NT2/D1 (cell line): Measurements from ENCODE around the gene COG6.

Source experiments
- SUZ12 ChIP-seq: IDR thresholded peaks from 2 replicates; pipeline ENCODE4 v1.6.1; 2011; ENCODE audit not compliant: insufficient read length, insufficient read depth; ENCODE audit errors: extremely low read depth
- YY1 ChIP-seq: IDR thresholded peaks from 2 replicates; pipeline ENCODE4 v1.6.1; 2011; ENCODE audit not compliant: insufficient read length, insufficient read depth
- ZNF274 ChIP-seq: IDR thresholded peaks from 2 replicates; pipeline ENCODE4 v1.6.1; 2011; ENCODE audit warnings: mild to moderate bottlenecking, low read depth, low read length

DNA sequence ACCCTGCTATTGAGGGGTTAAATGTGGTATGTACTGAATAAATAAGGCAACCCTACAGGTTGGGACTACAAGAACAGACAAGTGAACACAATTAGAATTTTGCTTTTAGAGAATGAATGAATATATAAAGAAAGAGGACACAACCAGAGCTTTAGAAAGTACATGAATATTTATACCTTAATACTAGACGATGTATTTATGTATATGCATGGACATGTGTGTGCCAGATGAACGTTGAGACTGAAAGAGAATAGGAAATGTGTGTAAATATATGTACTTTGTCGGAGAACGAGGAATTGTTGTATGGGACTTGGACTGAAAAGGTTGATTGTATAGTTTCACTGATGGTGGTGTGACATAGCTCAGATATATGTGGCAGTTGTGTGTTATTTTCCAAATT lies 9.3 kb upstream of the COG6 start:
- TF ChIP-seq SUZ12 (no peak), YY1 (no peak), ZNF274 (no peak)
